HG03139 (cell line): ENCODE data around the gene DIP2A.
"Not testable (repeated sequence)": the region's sequence is repeated elsewhere in the genome, so short reads cannot be mapped to it uniquely, and the experiment has no call there.

ENCODE experiments used
- ATAC-seq: cut with Tn5 transposase; IDR thresholded peaks from one replicate; pipeline ENCODE4 v1.9.1; 2021; ENCODE audit not compliant: unreplicated experiment

DIP2A gene

GRCh38 chr21:46554431-46555224, 95.9 kb downstream of the DIP2A start:
- no peak for ATAC-seq

DNA sequence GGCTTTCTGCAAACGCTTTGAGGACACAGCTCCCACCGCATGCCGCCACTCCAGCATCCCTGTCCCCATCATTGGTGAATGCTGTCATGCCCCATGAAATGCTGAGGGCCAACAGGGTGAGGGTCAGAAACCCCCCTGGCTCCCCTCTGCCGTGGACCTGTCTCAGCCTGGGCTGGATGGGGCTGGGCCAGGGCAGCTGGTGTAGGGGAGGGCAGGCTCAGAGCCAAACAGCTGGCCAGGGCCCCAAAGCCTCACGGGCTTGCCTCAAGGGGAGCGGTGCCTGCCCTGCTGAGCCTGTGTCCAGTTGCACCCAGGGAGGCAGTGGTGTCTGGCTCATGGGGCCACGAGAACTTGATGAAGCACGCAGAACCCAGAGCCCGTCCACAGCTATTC, 96.5 kb downstream of the DIP2A start:
- no peak for ATAC-seq

- no peak for ATAC-seq
Measured at GRCh38 chr21:46555678-46556077, 97.0 kb downstream of the DIP2A start.

DNA sequence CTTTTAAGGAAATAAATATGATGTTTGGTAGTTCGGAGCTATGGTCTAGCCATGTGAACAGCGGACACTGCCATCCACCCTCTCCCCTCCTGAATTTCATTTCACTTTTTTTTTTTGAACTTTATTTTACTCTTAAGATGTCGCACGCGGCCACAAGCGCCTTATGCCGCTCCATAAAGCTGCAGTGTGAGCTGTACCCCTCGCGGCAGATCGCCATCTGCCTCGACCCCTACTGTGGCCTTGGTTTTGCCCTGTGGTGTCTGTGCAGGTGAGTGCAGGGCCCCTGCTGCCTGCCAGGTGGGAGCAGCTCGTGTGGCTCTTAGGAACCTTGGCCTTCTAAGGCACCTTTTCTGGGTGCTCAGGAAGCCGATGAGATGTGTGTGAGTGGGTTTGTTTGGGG, 98.1 kb downstream of the DIP2A start:
- ATAC-seq, result no peak

GRCh38 chr21:46557469-46557868, 98.8 kb downstream of the DIP2A start:
- ATAC-seq, result no peak

DNA sequence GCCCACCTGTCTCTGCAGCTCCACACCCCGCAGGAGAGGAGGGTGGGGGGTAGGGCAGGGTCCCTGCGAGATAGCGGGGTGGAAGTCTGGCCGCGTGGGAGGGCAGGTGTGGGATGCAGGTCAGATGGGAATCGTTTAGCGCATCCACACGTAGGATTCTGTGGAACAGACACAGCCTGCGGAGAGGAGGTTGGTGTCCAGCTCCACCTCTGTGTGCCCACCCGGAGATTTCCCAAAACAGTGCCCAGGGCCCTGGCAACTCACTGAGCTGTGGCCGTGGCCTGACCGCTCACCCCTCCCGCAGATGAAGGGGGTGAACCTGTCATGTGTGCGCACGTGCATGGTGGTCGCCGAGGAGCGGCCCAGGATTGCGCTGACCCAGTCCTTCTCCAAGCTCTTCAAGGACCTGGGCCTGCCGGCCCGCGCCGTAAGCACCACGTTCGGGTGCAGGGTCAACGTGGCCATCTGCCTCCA, 99.3 kb downstream of the DIP2A start:
- ATAC-seq, result no peak

- ATAC-seq, result no peak
Measured at GRCh38 chr21:46559291-46559983, 100.7 kb downstream of the DIP2A start.

DNA sequence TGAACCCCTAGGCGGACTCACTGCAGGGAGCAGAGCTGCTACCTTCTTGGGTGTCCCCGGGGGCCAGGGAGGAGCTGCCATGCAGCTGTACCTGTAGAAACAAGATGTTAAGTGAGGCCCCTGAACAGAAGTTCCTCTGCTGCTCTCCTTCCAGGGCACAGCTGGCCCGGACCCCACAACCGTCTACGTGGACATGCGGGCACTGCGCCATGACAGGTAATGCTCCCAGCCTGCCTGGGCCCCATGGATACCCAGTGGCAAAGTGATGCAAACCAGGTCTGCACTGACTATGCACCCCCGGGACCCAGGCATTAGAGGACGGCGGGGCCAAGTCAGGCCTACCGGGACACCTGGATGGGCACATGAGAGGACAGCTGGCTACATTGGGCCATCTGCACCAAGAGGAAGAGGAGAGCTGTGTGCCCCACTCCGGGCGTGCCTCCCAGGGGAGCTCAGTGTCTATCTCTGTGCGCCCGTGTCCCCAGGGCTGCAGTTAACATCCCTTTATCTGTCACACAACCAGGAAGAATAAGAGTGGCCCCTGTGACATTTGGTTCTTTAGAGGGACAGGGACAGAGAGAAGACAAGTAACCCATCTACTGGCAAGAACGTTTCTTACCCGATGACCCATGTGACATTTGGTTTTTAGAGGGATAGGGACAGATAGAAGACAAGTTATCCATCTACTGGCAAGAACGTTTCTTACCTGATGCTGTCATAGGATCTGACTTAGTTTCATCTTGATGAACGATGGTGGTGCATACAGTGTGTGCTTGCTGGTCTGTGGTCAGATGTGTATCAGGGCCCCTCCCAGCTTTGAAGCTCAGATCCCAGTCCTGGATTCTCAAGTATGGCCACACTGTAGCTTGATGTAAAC, 102.1 kb downstream of the DIP2A start:
- ATAC-seq, result no peak

- ATAC-seq, result no peak
Measured at GRCh38 chr21:46561445-46562090, 102.9 kb downstream of the DIP2A start.

GRCh38 chr21:46562472-46562871, 103.8 kb downstream of the DIP2A start:
- no peak for ATAC-seq

DNA sequence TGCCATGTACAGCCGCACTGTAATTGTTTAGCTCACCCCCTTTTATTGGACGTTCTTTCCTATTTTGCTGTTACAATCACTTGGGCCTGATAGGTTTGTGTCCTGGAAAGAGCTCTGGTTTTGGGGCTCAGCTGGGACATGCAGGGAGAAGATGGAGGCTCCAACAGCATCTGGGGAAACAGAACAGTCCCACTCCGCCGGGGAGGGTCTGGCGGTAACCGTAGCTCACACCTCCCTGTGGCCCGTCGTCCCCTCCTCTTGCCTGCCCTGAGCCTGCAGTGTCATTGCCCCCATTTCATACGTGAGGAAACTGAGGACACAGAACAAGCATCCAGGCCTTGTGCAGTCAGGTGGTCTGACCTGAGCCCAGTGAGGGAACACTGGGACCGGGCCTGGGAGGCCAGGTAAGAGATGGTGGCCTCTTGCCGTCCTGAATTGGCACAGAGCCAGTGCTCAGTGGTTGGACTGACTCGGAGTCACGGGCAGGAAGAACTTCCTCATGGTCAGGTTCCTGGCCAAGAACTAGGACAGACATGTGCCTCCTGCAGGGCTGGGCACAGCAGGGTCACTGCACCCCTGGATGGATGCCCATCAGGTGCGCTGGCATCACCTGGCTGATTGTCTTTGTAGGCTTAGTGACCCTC, 104.4 kb downstream of the DIP2A start:
- no peak for ATAC-seq

GRCh38 chr21:46564391-46564790, 105.7 kb downstream of the DIP2A start:
- ATAC-seq, result no peak

- no peak for ATAC-seq
Measured at GRCh38 chr21:46567348-46567747, 108.7 kb downstream of the DIP2A start.

- no peak for ATAC-seq
Measured at GRCh38 chr21:46568562-46568961, 109.9 kb downstream of the DIP2A start.

GRCh38 chr21:46569081-46569480, 110.4 kb downstream of the DIP2A start:
- ATAC-seq, result no peak

GRCh38 chr21:46570119-46570518, 111.4 kb downstream of the DIP2A start:
- ATAC-seq, result no peak

DNA sequence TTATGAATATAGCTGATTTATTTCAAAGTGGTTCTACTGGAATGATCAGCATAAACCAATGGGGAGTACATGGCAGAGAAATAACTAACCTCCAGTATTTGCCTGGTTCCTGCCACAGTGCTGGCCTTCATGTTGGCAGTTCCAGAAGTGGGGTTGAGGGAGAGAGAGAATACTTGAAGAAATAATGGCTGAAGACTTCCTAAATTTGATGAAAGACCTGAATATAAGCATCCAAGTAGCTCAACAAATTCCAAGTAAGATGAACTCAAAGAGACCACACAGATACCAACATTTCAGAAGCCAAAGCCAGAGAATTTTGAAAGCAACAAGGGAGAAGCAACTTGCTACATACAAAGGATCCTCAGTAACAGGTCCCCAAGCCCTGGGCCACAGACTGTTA, 111.9 kb downstream of the DIP2A start:
- ATAC-seq, result no peak

DNA sequence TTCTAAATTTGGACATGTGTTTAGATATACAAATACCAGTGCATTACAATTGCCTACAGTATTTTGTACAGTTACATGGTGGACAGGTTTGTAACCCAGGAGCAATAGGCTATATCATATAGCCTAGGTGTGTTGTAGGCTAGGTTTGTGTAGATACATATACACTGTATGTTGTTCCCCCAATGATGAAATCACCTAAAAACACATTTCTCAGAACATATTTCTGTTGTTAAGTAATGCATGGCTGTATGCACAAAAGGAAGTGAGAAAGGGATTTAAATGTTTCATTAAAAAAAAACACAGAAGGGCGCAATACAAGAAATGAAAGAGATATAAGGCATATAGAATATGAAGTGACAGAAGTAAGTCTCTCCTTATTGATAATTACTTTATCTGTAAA, 114.2 kb downstream of the DIP2A start:
- ATAC-seq, result no peak

DNA sequence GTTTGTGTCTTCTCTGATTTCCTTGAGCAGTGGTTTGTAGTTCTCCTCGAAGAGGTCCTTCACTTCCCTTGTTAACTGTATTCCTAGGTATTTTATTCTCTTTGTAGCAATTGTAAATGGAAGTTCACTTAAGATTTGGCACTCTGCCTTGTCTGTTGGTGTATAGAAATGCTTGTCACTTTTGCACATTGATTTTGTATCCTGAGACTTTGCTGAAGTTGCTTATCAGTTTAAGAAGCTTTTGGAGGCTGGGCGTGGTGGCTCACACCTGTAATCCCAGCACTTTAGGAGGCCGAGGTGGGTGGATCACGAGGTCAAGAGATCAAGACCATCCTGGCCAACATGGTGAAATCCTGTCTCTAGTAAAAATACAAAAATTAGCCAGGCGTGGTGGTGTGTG, 119.1 kb downstream of the DIP2A start:
- not testable (repeated sequence) for ATAC-seq

DNA sequence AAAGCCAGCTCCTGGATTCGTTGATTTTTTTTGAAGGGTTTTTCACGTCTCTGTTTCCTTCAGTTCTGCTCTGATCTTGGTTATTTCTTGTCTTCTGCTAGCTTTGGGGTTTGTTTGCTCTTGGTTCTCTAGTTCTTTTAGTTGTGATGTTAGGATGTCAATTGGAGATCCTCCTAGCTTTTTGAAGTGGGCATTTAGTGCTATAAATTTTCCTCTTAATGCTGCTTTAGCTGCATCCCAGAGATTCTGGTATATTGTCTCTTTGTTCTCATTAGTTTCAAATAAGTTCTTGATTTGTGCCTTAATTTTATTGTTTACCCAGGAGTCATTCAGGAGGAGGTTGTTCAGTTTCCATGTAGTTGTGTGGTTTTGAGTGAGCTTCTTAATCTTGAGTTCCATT, 120.7 kb downstream of the DIP2A start:
- not testable (repeated sequence) for ATAC-seq
